CD14-positive monocyte (primary cell): ENCODE data around the gene P2RX6. TPM values are rescaled to one million over a fixed set of nuclear protein-coding genes. Genes with fewer than 3 reads are reported as not detected.

Source experiments
- DNase-seq, 3 donors: peaks; one replicate each; pipeline ENCODE4 v3.0.0-alpha.2; 2011 to 2022
- H2AFZ ChIP-seq: 2 replicates; pipeline ENCODE4 v1.6.0; 2012; ENCODE audit warnings: mild to moderate bottlenecking, low read depth, low read length, inconsistent platforms; ENCODE audit not compliant: insufficient read depth, poor library complexity, severe bottlenecking
- H3K27ac ChIP-seq, 2 donors: 1 replicate in 1 of 2; 2 replicates in 1 of 2; pipeline ENCODE4 v1.5.1; 2012 to 2013; ENCODE audit warnings: low read length in 2 of 2, control low read depth in 1 of 2, inconsistent platforms in 1 of 2, low read depth in 1 of 2, mild to moderate bottlenecking in 1 of 2
- H3K27me3 ChIP-seq, 2 donors: one replicate each; pipeline versions ENCODE4 v1.6.0 to v1.6.1; 2011 to 2013; ENCODE audit warnings: low read length in 2 of 2; ENCODE audit not compliant: control insufficient read depth in 2 of 2, insufficient read depth in 2 of 2
- H3K36me3 ChIP-seq, 2 donors: replicated peaks in 1 of 2; 1 replicate in 1 of 2; 2 replicates in 1 of 2; pipeline versions ENCODE4 v1.5.1 to v1.6.1; 2012 to 2013; ENCODE audit warnings: low read length in 2 of 2, control low read depth in 1 of 2, inconsistent platforms in 1 of 2, mild to moderate bottlenecking in 1 of 2; ENCODE audit not compliant: insufficient read depth in 2 of 2, control insufficient read depth in 1 of 2
- H3K4me1 ChIP-seq, 2 donors: 1 replicate in 1 of 2; 2 replicates in 1 of 2; pipeline versions ENCODE4 v1.5.1 to v1.6.1; 2012 to 2013; ENCODE audit warnings: low read length in 2 of 2, control low read depth in 1 of 2, inconsistent platforms in 1 of 2, mild to moderate bottlenecking in 1 of 2, moderate library complexity in 1 of 2; ENCODE audit not compliant: insufficient read depth in 2 of 2, control insufficient read depth in 1 of 2
- H3K4me2 ChIP-seq: replicated peaks from 2 replicates; pipeline ENCODE3; 2012; ENCODE audit warnings: low read length, moderate library complexity, mild to moderate bottlenecking; ENCODE audit not compliant: poor library complexity, severe bottlenecking; ENCODE audit errors: extremely low read depth
- H3K4me3 ChIP-seq, 3 experiments: fragments of 200-600 bp in 1 of 3; sonication (generic) in 1 of 3; replicated peaks in 1 of 3; 1 replicate in 2 of 3; 2 replicates in 1 of 3; pipeline ENCODE4 v1.5.1; 2011 to 2013; ENCODE audit warnings: low read length in 3 of 3, mild to moderate bottlenecking in 3 of 3, control low read depth in 2 of 3, low read depth in 2 of 3, inconsistent platforms in 1 of 3, moderate library complexity in 1 of 3
- H3K79me2 ChIP-seq: 2 replicates; pipeline ENCODE4 v1.6.0; 2012; ENCODE audit warnings: mild to moderate bottlenecking, control low read depth, inconsistent platforms, low read length, moderate library complexity; ENCODE audit not compliant: insufficient read depth
- H3K9ac ChIP-seq: 2 replicates; pipeline ENCODE4 v1.6.0; 2017; ENCODE audit warnings: low read length, mild to moderate bottlenecking; ENCODE audit not compliant: insufficient read depth, poor library complexity, severe bottlenecking
- H3K9me3 ChIP-seq, 2 donors: replicated peaks in 1 of 2; 1 replicate in 1 of 2; 2 replicates in 1 of 2; pipeline versions ENCODE4 v1.5.1 to v1.6.1; 2012 to 2013; ENCODE audit warnings: low read length in 2 of 2, control low read depth in 1 of 2; ENCODE audit not compliant: control insufficient read depth in 1 of 2, insufficient read depth in 1 of 2
- H4K20me1 ChIP-seq: 2 replicates; pipeline ENCODE4 v1.6.0; 2012; ENCODE audit warnings: mild to moderate bottlenecking, low read length, control low read depth, moderate library complexity; ENCODE audit not compliant: insufficient read depth
- H3K27ac Mint-ChIP-seq, 7 donors: one replicate each; pipeline ENCODE4 v1.8.0; 2020; ENCODE audit warnings: mild to moderate bottlenecking in 7 of 7, mixed read lengths in 7 of 7, moderate library complexity in 6 of 7, inconsistent platforms in 2 of 7
- H3K27me3 Mint-ChIP-seq, 3 donors: one replicate each; pipeline ENCODE4 v1.8.0; 2021 to 2022; ENCODE audit warnings: low read depth in 3 of 3, mild to moderate bottlenecking in 3 of 3, mixed read lengths in 3 of 3, moderate library complexity in 3 of 3, inconsistent platforms in 1 of 3
- H3K36me3 Mint-ChIP-seq, 2 donors: one replicate each; pipeline ENCODE4 v1.8.0; 2020; ENCODE audit warnings: mixed read lengths in 2 of 2, inconsistent platforms in 1 of 2, mild to moderate bottlenecking in 1 of 2
- H3K4me1 Mint-ChIP-seq: one replicate; pipeline ENCODE4 v1.8.0; 2020; ENCODE audit warnings: mild to moderate bottlenecking, mixed read lengths
- H3K4me3 Mint-ChIP-seq, 2 donors: one replicate each; pipeline ENCODE4 v1.8.0; 2020; ENCODE audit warnings: mild to moderate bottlenecking in 2 of 2, mixed read lengths in 2 of 2, moderate library complexity in 1 of 2
- H3K9me3 Mint-ChIP-seq, 7 donors: one replicate each; pipeline ENCODE4 v1.8.0; 2020 to 2022; ENCODE audit warnings: mixed read lengths in 7 of 7, mild to moderate bottlenecking in 6 of 7, moderate library complexity in 6 of 7, inconsistent platforms in 2 of 7
- WGBS: methylation state at CpG from one replicate; pipeline ENCODE4 v1.1.5; 2013; ENCODE audit warnings: missing lambda C conversion rate; ENCODE audit not compliant: insufficient coverage; 5-methylcytosine and 5-hydroxymethylcytosine counted together
- intact Hi-C, 2 donors: fragments of 100-400 bp; cut with micrococcal nuclease; formaldehyde crosslinking; loops; one replicate each; pipeline versions ENCODE4 v1.15.0 to v1.15.1; 2023
- polyA plus RNA-seq, 3 donors: library from polyadenylated mRNA; depleted of rRNA in 1 of 3; unstranded in 2 of 3; stranded (reverse) in 1 of 3; fragments of 300-500 nt in 2 of 3; fragments of >200 nt in 1 of 3; fragmentation: Illumina TruSeq in 2 of 3; gene quantifications; 1 replicate in 2 of 3; 2 replicates in 1 of 3; pipeline ENCODE4 v1.2.3, GENCODE V29; 2012 to 2021
- TF ChIP-seq, protein P1 (sequence below): fragments of 200-600 bp; IDR thresholded peaks from one replicate; pipeline ENCODE4 v1.8.0; 2022; ENCODE audit warnings: antibody characterized with exemption, mild to moderate bottlenecking

Gene P2RX6
- polyA plus RNA-seq, 3 donors, result not detected

DNA sequence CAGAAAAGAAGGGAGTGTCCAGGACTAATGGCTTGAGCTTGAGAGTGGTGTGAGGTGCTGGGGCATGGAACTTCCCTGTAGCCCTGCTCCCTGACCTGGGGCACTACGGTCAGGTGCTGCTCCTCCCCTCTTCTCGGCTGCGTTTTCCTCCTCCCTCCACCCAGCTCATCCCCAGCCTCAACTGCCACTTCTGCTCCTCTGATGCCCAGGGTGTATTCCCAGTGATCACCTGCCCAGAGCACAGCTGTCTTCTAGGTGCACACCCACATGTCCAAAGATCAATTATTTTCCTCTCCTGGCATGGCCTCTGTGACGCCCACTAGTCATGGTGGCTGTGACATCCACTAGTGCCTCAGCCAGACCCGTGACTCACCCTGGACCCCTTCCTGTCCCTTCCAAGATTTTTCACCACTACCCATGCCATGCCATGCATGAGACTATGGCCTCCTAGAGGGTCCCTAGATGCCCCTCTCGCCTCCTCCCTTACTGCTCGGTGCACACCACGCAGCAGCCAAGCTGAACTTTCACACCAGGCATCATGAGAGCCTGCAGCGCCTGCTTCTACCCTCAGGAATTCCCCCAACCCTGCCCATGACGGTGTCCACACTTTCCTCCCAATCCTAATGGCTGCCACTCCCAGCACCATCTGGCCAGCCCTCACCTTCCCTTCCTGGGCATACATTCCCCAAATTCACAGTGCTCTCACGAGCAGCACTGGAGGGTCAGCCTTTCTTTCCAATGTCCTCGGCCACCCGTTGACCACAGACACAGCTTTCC is 1.9 kb downstream of the P2RX6 start:
- 87% methylated on average over 9 of the region's 13 CpGs for WGBS
- H3K36me3 Mint-ChIP-seq, result no peaks in the 10 kb centered on the region
- TF ChIP-seq, protein P1, sequence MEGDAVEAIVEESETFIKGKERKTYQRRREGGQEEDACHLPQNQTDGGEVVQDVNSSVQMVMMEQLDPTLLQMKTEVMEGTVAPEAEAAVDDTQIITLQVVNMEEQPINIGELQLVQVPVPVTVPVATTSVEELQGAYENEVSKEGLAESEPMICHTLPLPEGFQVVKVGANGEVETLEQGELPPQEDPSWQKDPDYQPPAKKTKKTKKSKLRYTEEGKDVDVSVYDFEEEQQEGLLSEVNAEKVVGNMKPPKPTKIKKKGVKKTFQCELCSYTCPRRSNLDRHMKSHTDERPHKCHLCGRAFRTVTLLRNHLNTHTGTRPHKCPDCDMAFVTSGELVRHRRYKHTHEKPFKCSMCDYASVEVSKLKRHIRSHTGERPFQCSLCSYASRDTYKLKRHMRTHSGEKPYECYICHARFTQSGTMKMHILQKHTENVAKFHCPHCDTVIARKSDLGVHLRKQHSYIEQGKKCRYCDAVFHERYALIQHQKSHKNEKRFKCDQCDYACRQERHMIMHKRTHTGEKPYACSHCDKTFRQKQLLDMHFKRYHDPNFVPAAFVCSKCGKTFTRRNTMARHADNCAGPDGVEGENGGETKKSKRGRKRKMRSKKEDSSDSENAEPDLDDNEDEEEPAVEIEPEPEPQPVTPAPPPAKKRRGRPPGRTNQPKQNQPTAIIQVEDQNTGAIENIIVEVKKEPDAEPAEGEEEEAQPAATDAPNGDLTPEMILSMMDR, result no peak

DNA sequence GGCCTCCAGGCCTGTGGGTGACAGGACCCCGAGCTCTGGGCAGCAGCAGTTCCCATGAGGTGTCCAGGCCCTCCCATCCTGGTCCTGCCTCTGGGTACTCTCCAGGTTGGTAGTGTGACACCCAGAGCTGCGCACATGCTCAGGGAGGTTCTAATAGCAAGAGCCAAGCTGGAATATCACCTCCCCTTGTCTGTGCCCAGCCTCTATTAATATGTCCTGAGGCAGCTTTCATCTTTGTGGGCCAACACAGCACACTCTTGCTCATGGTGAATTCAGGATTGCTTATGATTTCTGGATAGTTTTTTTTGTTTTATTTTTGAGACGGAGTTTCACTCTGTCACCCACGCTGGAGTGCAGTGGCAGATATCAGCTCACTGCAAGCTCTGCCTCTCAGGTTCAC is 3.3 kb downstream of the P2RX6 start:
- WGBS, result 100% methylated on average over 1 of the region's 4 CpGs
- H3K79me2 ChIP-seq, result no peaks in the 10 kb centered on the region
- H3K36me3 Mint-ChIP-seq, result no peaks in the 10 kb centered on the region
- H3K9me3 Mint-ChIP-seq, result peaks cover 0 to 5% (median 0%) of the 10 kb centered on the region in 7 donors
- H3K4me2 ChIP-seq, result no peak overlapping the region
- H3K9ac ChIP-seq, result no peak overlapping the region
- H3K27ac ChIP-seq, result no peak overlapping the region
- H3K27me3 Mint-ChIP-seq, result peaks cover 13 to 42% (median 18%) of the 10 kb centered on the region in 3 donors
- H3K4me3 ChIP-seq, result no peak overlapping the region
- no peak overlapping the region for H3K4me3 Mint-ChIP-seq
- H3K4me1 Mint-ChIP-seq, result peaks cover 13% of the 10 kb centered on the region
- peaks cover 0 to 14% of the 10 kb centered on the region in 2 donors for H3K27me3 ChIP-seq
- no peaks in the 10 kb centered on the region for H3K36me3 ChIP-seq
- H3K9me3 ChIP-seq, result no peaks in the 10 kb centered on the region
- H4K20me1 ChIP-seq, result no peaks in the 10 kb centered on the region
- H3K4me1 ChIP-seq, result peaks cover 15 to 19% of the 10 kb centered on the region in 2 donors
- intact Hi-C loops, result loop anchor here in 1 of 2 donors (10.0 kb wide), 1 partner anchor 134 kb away; no protein-coding TSS in a partner anchor
- no peak for DNase-seq
- TF ChIP-seq, protein P1, result no peak
- no peak overlapping the region for H3K27ac Mint-ChIP-seq
- no peak overlapping the region for H2AFZ ChIP-seq

More for the DNA sequence above, 1.9 kb downstream of the P2RX6 start:
- Histone ChIP-seq H3K27ac (no peak overlapping the region), H3K4me1 (peaks cover 15 to 19% of the 10 kb centered on the region in 2 donors), H3K9me3 (no peaks in the 10 kb centered on the region), H3K4me2 (no peak overlapping the region), H3K9ac (no peak overlapping the region), H4K20me1 (no peaks in the 10 kb centered on the region), H3K36me3 (no peaks in the 10 kb centered on the region), H3K4me3 (no peak overlapping the region), H3K79me2 (no peaks in the 10 kb centered on the region), H3K27me3 (peaks cover 0 to 14% of the 10 kb centered on the region in 2 donors), H2AFZ (no peak overlapping the region)
- H3K4me3 Mint-ChIP-seq, result no peak overlapping the region
- peaks cover 13% of the 10 kb centered on the region for H3K4me1 Mint-ChIP-seq
- H3K27ac Mint-ChIP-seq, result peak overlapping the region in 2 of 7 donors; percentile 15 to 32
- intact Hi-C loops, result loop anchor here in 1 of 2 donors (10.0 kb wide), 1 partner anchor 132 kb away; no protein-coding TSS in a partner anchor
- H3K9me3 Mint-ChIP-seq, result peaks cover 0 to 5% (median 0%) of the 10 kb centered on the region in 7 donors
- peaks cover 9 to 45% (median 21%) of the 10 kb centered on the region in 3 donors for H3K27me3 Mint-ChIP-seq
- DNase-seq, result no peak
